22Rv1 (cell line): ENCODE measurements around the gene DNAH5.

Experiments
- CTCF ChIP-seq: fragments of 450-650 bp; IDR thresholded peaks from 2 replicates; pipeline ENCODE4 v1.5.1; 2017; ENCODE audit warnings: mild to moderate bottlenecking
- ZFX ChIP-seq: fragments of 450-650 bp; IDR thresholded peaks from 2 replicates; pipeline ENCODE4 v1.6.1; 2017; ENCODE audit warnings: antibody characterized with exemption, borderline replicate concordance

- TF ChIP-seq CTCF (no peak), ZFX (no peak)
These were observed 204.0 kb downstream of the DNAH5 start for GRCh38 chr5:13740471-13740870.
